NCI-H2171 (cell line): Measurements from ENCODE around the gene MCF2L.
"Not testable (repeated sequence)": the region's sequence is repeated elsewhere in the genome, so short reads cannot be mapped to it uniquely, and the experiment has no call there.

Experiments
- DNase-seq: peaks from one replicate; lab custom pipeline; 2025; lab: John Stamatoyannopoulos, UW

MCF2L gene, protein sequence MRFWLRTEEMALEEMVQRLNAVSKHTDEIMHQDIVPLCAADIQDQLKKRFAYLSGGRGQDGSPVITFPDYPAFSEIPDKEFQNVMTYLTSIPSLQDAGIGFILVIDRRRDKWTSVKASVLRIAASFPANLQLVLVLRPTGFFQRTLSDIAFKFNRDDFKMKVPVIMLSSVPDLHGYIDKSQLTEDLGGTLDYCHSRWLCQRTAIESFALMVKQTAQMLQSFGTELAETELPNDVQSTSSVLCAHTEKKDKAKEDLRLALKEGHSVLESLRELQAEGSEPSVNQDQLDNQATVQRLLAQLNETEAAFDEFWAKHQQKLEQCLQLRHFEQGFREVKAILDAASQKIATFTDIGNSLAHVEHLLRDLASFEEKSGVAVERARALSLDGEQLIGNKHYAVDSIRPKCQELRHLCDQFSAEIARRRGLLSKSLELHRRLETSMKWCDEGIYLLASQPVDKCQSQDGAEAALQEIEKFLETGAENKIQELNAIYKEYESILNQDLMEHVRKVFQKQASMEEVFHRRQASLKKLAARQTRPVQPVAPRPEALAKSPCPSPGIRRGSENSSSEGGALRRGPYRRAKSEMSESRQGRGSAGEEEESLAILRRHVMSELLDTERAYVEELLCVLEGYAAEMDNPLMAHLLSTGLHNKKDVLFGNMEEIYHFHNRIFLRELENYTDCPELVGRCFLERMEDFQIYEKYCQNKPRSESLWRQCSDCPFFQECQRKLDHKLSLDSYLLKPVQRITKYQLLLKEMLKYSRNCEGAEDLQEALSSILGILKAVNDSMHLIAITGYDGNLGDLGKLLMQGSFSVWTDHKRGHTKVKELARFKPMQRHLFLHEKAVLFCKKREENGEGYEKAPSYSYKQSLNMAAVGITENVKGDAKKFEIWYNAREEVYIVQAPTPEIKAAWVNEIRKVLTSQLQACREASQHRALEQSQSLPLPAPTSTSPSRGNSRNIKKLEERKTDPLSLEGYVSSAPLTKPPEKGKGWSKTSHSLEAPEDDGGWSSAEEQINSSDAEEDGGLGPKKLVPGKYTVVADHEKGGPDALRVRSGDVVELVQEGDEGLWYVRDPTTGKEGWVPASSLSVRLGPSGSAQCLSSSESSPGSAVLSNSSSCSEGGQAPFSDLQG

DNA sequence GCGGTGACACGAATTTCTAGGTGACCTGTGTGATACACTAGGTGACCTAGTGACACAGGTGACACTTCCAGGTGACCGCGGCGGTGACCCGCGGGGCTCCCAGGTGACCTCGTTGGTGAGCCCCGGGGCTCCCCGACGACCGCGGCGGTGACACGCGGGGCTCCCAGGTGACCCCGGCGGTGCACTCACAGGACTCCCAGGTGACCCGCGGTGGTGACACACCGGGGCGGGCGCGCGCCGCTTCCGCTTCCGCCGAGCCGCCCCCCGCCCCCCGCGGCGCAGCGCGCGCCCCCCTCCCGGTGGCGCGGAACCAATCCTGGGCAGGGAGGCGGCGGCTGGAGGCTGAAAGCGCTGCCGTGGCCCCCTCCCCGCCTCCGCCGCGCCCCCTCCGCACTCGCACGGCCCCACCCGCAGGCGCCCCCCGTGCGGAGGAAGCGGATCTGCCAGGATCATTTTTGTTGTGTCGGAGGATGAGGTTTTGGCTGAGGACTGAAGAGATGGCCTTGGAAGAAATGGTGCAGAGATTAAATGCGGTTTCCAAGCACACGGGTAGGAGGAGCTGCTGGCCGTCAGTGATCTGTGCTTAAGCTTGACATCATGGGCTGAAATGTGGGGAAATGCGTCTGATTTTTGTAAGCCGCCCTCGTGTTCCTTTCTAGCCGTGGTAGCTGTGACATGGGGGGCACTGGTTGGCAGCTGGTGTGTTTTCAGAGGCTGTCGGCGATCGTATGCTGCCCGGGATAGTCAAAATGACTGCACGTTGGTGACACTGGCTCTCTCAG is at the start of gene MCF2L:
Gene MCF2L, plus strand, starts transcription at position 305 of the 782 bp plus-strand sequence. Its CDS starts 166 bp downstream, at position 471.
- peak; percentile 79 for DNase-seq

GRCh38 chr13:112923962-112924361 is 45.1 kb upstream of the MCF2L start:
- DNase-seq = no peak

GRCh38 chr13:112924365-112924764 is 44.6 kb upstream of the MCF2L start:
- DNase-seq = no peak

DNA sequence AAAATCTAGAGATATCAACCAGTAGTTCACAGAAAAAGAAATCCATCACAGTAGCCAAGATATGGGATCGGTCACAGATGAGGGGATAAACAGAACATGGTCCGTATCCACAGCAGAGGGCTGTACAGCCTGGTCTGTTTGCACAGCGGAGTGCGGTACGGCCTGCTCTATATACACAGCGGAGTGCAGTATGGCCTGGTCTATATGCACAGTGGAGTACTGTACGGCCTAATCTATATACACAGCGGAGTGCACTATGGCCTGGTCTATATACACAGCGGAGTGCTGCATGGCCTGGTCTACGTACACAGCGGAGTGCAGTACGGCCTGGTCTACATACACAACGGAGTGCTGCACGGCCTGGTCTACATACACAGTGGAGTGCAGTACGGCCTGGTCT is 43.0 kb upstream of the MCF2L start:
- DNase-seq = no peak

- no peak for DNase-seq
Observed at GRCh38 chr13:112926993-112927392, 42.0 kb upstream of the MCF2L start.

DNA sequence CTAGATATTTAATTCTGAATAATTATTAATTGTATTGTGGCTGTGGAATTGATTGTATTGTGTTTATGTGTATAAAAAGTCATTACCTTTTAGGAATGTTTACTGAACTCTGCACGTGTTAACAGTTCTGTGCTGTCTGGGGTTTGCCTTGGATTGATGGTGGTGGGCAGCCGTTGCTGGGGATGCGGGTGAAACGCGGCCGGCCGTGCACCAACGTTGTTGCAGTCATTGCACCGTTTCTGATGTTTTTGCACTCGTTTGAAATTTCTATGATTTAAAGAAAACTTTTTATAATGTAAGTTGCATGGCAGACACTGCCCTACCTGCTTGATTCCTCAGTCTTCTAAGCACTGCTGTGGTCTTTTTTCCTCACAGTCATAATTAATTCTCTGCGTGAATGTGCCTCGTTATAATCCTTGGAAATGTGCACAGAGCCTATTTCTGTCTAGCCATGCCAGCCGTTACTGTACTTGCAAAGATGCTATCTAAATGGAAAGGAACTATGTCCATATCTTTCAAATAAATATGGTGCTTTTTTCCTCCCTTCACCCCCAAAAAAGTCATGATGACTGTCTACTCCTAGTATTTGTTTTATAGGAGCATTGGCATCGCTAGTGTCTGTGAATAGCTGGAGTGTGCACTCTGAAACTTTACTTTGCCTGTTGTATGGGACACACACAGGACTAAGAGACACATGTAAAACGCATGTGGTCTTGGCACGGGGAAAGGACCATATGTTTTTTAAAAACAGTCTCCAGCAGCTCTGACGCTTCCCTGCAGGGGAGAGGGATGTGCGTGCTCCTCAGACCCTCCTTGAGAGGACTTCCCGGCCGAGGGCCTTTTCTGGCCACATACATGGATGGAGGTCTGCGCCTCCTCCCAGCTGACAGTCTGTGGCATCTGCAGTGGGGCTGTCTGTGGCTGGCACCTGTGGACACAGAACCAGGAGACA is 40.7 kb upstream of the MCF2L start:
- no peak for DNase-seq

DNA sequence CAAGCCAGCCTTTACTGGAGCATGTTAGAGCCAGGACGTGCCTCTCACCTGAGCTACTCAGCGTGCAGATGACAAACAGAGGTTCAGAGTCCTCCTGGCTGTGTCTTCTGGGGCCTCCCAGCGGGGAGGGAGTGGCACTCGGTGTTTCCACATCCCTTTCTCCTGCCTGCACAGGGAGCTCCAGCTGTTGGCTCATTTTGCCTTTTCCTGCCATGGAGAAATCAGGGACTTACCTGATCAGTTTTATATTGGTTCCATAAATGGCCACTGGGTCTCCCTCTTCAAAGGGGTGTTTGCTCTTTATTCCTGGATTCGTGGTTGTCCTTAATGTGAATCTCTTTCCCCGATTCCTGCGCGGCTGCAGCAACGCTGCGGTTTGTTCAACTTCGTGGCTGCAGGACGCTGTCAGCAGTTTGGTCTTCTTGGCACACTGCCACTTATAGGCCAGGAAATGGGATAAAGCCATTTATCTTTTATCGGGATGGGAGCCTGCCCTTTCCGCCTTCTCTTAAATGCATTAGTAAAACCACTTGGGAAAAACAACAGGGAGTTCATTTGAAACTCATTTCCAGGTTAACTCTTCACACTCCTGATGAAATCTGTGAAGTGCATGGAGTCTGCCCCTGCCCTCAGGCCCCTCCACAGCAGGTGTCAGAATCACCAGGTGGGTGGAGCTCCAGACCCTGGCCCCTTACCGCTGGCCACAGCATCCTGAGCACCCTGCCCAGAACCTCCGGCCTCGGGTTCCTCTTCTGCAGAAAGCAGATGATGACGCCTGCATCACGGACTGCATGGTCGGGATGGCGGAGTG is 39.8 kb upstream of the MCF2L start:
- no peak for DNase-seq

GRCh38 chr13:112929783-112930055 is 39.3 kb upstream of the MCF2L start:
- no peak for DNase-seq

- DNase-seq = no peak
Observed at GRCh38 chr13:112930192-112930591, 38.8 kb upstream of the MCF2L start.

- DNase-seq = peak; percentile 76
Observed at GRCh38 chr13:112931028-112931934, 37.7 kb upstream of the MCF2L start.

- DNase-seq = no peak
Observed at GRCh38 chr13:112932971-112933370, 36.0 kb upstream of the MCF2L start.

DNA sequence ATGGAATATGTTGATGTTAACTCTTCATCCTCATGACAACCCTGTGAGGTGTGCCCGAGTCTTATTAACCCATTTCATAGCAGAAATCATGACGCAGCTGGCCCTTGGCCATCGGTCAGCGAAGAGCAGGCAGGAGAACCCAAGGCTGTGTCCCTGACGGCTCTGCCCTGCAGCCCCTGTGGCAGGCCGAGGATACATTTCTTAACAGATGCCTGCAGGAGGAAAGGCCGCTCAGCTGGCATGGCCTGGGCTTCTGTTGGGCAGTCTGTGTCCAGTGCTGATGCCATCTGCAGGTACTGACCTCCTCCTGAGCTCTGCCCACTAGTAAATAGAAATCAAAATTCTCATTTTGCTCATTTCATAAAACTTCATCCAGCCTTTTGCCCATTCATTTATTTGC is 35.4 kb upstream of the MCF2L start:
- no peak for DNase-seq

DNA sequence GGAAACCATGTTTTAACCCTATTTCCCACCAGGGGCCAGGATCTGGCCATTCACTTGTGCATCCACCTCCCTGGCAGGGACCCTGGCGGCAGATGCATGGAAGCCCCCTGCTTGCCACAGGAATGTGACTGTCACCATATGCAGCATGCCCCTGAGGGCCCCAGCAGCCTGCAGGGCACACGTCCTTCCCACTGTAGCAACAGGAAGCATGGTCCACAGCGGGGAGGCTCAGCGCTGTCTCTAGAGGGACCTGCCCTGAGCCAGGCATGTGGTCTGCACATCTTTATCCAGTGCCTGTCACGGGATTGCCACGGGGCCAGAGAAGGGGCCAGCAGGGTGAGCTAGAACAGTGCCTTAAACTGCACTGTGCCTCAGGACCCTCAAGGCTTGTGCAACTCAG is 34.9 kb upstream of the MCF2L start:
- no peak for DNase-seq

- DNase-seq = no peak
Observed at GRCh38 chr13:112938680-112939079, 30.3 kb upstream of the MCF2L start.

GRCh38 chr13:112940236-112940635 is 28.8 kb upstream of the MCF2L start:
- no peak for DNase-seq

DNA sequence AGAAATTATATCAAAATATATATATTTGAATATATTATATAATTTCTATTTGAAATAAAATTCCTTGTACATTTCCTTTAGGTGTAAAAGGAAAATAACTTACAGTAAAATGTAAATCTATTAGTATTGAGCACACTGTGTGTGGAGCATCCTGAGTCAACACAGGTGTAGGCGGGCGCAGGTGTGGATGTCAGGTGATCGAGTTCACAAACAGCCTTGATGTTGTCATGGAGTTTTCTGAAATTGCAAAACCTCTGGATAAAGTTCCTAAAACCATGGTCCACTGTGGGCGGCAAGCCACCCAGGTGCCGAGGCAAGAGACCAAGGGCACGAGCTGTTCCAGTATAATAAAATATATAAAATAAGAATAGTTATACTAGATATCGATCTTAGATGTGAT is 27.7 kb upstream of the MCF2L start:
- no peak for DNase-seq

GRCh38 chr13:112941765-112942164 is 27.2 kb upstream of the MCF2L start:
- not testable (repeated sequence) for DNase-seq

GRCh38 chr13:112942689-112943308 is 26.2 kb upstream of the MCF2L start:
- peak; percentile 92 for DNase-seq
